ENCODE data around the gene NRAP.
"Not testable (repeated sequence)": the region's sequence is repeated elsewhere in the genome, so short reads cannot be mapped to it uniquely, and the experiment has no call there.

The NRAP gene

GRCh38 chr10:113652456-113652855, 11.4 kb downstream of the NRAP start:
- not testable (repeated sequence) for H3K9me3 ChIP-seq (ENCODE audit: control insufficient read depth, low read length); H3K4me3 ChIP-seq (ENCODE audit: extremely low read depth, insufficient read depth, low read length, poor library complexity, severe bottlenecking); H3K27ac ChIP-seq (ENCODE audit: low read depth, low read length, severe bottlenecking); H3K36me3 ChIP-seq (ENCODE audit: control insufficient read depth, insufficient read depth, low read length)
- H3K4me1 ChIP-seq (ENCODE audit: control insufficient read depth, insufficient read depth, low read length, poor library complexity, severe bottlenecking), result peaks cover 10% of the 10 kb centered on the region
- no CpG with 5 or more reads among the region's 3 CpGs for WGBS, 2 experiments (ENCODE audit: insufficient coverage in 2 of 2)

DNA sequence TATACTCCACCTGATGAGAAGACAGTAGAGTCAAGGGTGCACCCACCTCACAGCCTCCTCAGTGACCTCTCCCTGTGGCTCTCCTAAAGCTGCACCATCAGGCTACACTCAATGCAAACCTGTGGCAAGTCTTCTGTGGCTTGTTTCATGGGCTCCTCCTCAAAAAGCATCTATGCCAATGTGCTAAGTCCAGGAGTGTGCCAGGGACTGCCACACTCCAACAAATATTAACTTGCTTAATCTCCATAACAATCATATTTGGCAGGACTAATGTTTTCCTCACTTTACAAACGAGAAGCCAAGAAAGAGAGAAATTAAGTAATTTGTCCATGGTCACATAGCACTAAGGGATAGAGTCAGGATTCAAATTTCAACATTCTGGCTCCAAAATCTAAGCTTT, 11.9 kb downstream of the NRAP start:
- Histone ChIP-seq H3K4me1 (ENCODE audit: control insufficient read depth, insufficient read depth, low read length, poor library complexity, severe bottlenecking) (peaks cover 10% of the 10 kb centered on the region), H3K4me3 (ENCODE audit: extremely low read depth, insufficient read depth, low read length, poor library complexity, severe bottlenecking) (no peak overlapping the region), H3K36me3 (ENCODE audit: control insufficient read depth, insufficient read depth, low read length) (no peaks in the 10 kb centered on the region), H3K27ac (ENCODE audit: low read depth, low read length, severe bottlenecking) (no peak overlapping the region), H3K9me3 (ENCODE audit: control insufficient read depth, low read length) (no peaks in the 10 kb centered on the region)
- no CpG with 5 or more reads among the region's 1 CpG for WGBS, 2 experiments (ENCODE audit: insufficient coverage in 2 of 2)

- Histone ChIP-seq H3K36me3 (ENCODE audit: control insufficient read depth, insufficient read depth, low read length) (no peaks in the 10 kb centered on the region), H3K4me1 (ENCODE audit: control insufficient read depth, insufficient read depth, low read length, poor library complexity, severe bottlenecking) (peaks cover 10% of the 10 kb centered on the region), H3K4me3 (ENCODE audit: extremely low read depth, insufficient read depth, low read length, poor library complexity, severe bottlenecking) (no peak overlapping the region), H3K27ac (ENCODE audit: low read depth, low read length, severe bottlenecking) (no peak overlapping the region), H3K9me3 (ENCODE audit: control insufficient read depth, low read length) (no peaks in the 10 kb centered on the region)
- no CpG with 5 or more reads among the region's 2 CpGs for WGBS, 2 experiments (ENCODE audit: insufficient coverage in 2 of 2)
These were observed 12.8 kb downstream of the NRAP start for GRCh38 chr10:113651021-113651420.

GRCh38 chr10:113650172-113650571, 13.7 kb downstream of the NRAP start:
- Histone ChIP-seq H3K9me3 (ENCODE audit: control insufficient read depth, low read length) (no peaks in the 10 kb centered on the region), H3K4me3 (ENCODE audit: extremely low read depth, insufficient read depth, low read length, poor library complexity, severe bottlenecking) (no peak overlapping the region), H3K36me3 (ENCODE audit: control insufficient read depth, insufficient read depth, low read length) (no peaks in the 10 kb centered on the region), H3K4me1 (ENCODE audit: control insufficient read depth, insufficient read depth, low read length, poor library complexity, severe bottlenecking) (peaks cover 10% of the 10 kb centered on the region), H3K27ac (ENCODE audit: low read depth, low read length, severe bottlenecking) (no peak overlapping the region)
- 100% methylated on average over 2 of the region's 2 CpGs for WGBS, 2 experiments (ENCODE audit: insufficient coverage in 2 of 2)

GRCh38 chr10:113648478-113648877, 15.4 kb downstream of the NRAP start:
- peaks cover 17% of the 10 kb centered on the region for H3K4me1 ChIP-seq (ENCODE audit: control insufficient read depth, insufficient read depth, low read length, poor library complexity, severe bottlenecking)
- H3K4me3 ChIP-seq (ENCODE audit: extremely low read depth, insufficient read depth, low read length, poor library complexity, severe bottlenecking), result no peak overlapping the region
- no peak overlapping the region for H3K27ac ChIP-seq (ENCODE audit: low read depth, low read length, severe bottlenecking)
- no peaks in the 10 kb centered on the region for H3K9me3 ChIP-seq (ENCODE audit: control insufficient read depth, low read length)
- no peaks in the 10 kb centered on the region for H3K36me3 ChIP-seq (ENCODE audit: control insufficient read depth, insufficient read depth, low read length)
- 52 to 63% methylated on average over 2 of the region's 3 CpGs for WGBS, 2 experiments (ENCODE audit: insufficient coverage in 2 of 2)

DNA sequence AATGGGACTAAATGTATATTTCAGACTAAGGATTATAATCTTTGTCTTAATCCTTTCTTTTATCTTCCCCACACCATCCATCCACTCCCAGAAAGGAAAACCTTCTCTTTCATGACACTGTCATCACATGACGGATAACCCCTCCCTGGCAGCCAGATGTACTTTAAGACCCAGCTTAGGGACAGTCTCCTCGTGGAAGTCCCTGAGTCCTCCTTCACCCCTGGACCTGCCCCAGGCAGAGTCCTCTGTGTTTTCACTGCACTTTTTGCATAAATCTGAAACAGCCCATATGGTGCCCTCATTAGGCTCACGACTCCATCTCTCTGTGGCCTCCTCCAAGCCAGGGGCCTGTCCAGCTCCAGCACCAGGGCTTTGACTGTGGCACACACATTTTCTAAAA, 16.0 kb downstream of the NRAP start:
- WGBS, 2 experiments (ENCODE audit: insufficient coverage in 2 of 2), result 74 to 86% methylated on average over 3 of the region's 3 CpGs
- peaks cover 17% of the 10 kb centered on the region for H3K4me1 ChIP-seq (ENCODE audit: control insufficient read depth, insufficient read depth, low read length, poor library complexity, severe bottlenecking)
- no peaks in the 10 kb centered on the region for H3K36me3 ChIP-seq (ENCODE audit: control insufficient read depth, insufficient read depth, low read length)
- H3K9me3 ChIP-seq (ENCODE audit: control insufficient read depth, low read length), result no peaks in the 10 kb centered on the region
- no peak overlapping the region for H3K4me3 ChIP-seq (ENCODE audit: extremely low read depth, insufficient read depth, low read length, poor library complexity, severe bottlenecking)
- H3K27ac ChIP-seq (ENCODE audit: low read depth, low read length, severe bottlenecking), result no peak overlapping the region

DNA sequence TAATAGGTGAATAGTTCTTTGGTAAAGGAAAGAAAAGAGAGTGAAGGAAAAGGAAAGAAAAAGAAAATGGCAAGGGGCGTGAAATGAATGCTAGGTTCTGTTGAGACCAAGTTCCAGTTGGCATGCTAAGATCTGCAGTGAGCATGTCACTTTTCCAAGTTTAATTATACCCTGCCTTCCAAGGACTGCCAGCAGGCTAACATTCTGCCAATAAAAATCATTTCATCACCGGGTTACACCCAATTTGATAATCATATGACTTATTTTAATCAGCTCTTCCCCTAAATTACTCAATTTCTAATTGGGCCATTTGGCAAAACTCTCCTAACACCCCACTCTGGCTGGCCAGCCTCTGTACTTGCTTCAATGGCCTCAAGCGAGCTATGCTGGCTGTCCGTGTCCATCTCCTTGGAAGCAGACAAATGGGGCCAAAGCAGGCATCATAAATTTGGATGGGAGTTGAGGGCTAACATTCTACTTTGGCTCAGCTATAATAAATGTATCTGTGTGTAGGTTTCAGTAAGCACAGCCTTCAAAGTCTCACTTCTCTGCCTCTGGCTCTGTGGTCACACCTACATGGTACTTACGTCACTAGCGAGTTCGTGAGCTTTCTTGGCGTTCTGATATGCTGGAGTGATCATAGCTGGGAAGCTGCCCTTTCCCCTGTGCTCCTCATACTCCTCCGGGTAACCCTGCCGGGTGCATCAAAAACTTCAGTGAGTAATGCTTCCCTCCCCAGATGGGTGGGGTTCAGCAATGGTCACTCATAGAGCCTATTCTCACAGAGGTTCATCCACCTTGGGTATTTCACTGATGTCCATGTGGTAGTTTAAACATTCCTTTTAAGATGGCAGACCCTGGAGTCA, 17.3 kb downstream of the NRAP start:
- Histone ChIP-seq H3K4me1 (ENCODE audit: control insufficient read depth, insufficient read depth, low read length, poor library complexity, severe bottlenecking) (peaks cover 17% of the 10 kb centered on the region), H3K4me3 (ENCODE audit: extremely low read depth, insufficient read depth, low read length, poor library complexity, severe bottlenecking) (no peak overlapping the region), H3K9me3 (ENCODE audit: control insufficient read depth, low read length) (no peaks in the 10 kb centered on the region), H3K27ac (ENCODE audit: low read depth, low read length, severe bottlenecking) (no peak overlapping the region), H3K36me3 (ENCODE audit: control insufficient read depth, insufficient read depth, low read length) (no peaks in the 10 kb centered on the region)
- 97% methylated on average over 7 to 8 of the region's 10 CpGs for WGBS, 2 experiments (ENCODE audit: insufficient coverage in 2 of 2)

- Histone ChIP-seq H3K4me3 (ENCODE audit: extremely low read depth, insufficient read depth, low read length, poor library complexity, severe bottlenecking) (no peak overlapping the region), H3K36me3 (ENCODE audit: control insufficient read depth, insufficient read depth, low read length) (no peaks in the 10 kb centered on the region), H3K27ac (ENCODE audit: low read depth, low read length, severe bottlenecking) (peak overlapping the region; percentile 76), H3K4me1 (ENCODE audit: control insufficient read depth, insufficient read depth, low read length, poor library complexity, severe bottlenecking) (peaks cover 17% of the 10 kb centered on the region), H3K9me3 (ENCODE audit: control insufficient read depth, low read length) (no peaks in the 10 kb centered on the region)
- 54 to 70% methylated on average over 3 of the region's 7 CpGs for WGBS, 2 experiments (ENCODE audit: insufficient coverage in 2 of 2)
These were observed 19.4 kb downstream of the NRAP start for GRCh38 chr10:113644185-113645120.

DNA sequence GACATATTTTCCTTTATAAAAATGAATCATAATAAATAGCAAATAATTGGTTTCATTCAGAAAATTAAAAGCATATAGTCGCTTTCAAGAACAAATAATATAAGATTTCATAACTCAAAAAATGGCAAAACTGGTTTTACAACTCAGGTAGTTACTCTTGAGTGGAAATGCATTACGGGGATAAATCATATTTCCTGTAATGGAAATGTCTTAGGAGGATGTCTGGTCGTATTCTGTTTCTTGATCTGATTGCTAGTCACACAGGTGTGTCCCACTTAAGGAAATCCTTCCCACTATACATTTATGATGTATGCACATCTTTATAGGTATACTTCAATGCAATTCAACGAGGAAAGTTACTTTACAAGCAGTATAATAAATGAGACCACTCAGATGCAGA, 20.7 kb downstream of the NRAP start:
- Histone ChIP-seq H3K9me3 (ENCODE audit: control insufficient read depth, low read length) (no peaks in the 10 kb centered on the region), H3K27ac (ENCODE audit: low read depth, low read length, severe bottlenecking) (no peak overlapping the region), H3K4me1 (ENCODE audit: control insufficient read depth, insufficient read depth, low read length, poor library complexity, severe bottlenecking) (peaks cover 11% of the 10 kb centered on the region), H3K4me3 (ENCODE audit: extremely low read depth, insufficient read depth, low read length, poor library complexity, severe bottlenecking) (no peak overlapping the region), H3K36me3 (ENCODE audit: control insufficient read depth, insufficient read depth, low read length) (no peaks in the 10 kb centered on the region)
- 100% methylated on average over 1 of the region's 4 CpGs; no CpG with 5 or more reads in 1 of the 2 experiments for WGBS, 2 experiments (ENCODE audit: insufficient coverage in 2 of 2)

DNA sequence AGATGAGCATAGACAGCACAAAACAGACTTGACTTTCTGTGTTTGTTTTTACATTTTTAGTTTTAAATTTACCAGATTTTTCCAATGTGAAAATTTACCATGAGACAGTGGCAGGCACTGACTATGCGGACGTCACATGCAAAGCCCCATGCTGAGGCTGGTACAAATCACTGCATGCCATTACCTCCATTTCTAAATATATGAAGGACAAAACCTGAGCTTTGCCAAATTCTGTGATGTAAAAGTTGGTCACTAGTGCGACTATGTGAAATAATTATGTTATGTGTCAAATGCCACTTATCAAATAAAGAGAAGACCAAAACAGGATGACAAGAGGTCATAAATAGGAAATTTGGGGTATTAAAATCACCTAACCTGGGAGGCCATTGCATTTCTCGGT, 22.1 kb downstream of the NRAP start:
- Histone ChIP-seq H3K4me1 (ENCODE audit: control insufficient read depth, insufficient read depth, low read length, poor library complexity, severe bottlenecking) (peaks cover 7% of the 10 kb centered on the region), H3K27ac (ENCODE audit: low read depth, low read length, severe bottlenecking) (no peak overlapping the region), H3K9me3 (ENCODE audit: control insufficient read depth, low read length) (no peaks in the 10 kb centered on the region), H3K4me3 (ENCODE audit: extremely low read depth, insufficient read depth, low read length, poor library complexity, severe bottlenecking) (no peak overlapping the region), H3K36me3 (ENCODE audit: control insufficient read depth, insufficient read depth, low read length) (no peaks in the 10 kb centered on the region)
- WGBS, 2 experiments (ENCODE audit: insufficient coverage in 2 of 2), result 58% methylated on average over 3 of the region's 4 CpGs; no CpG with 5 or more reads in 1 of the 2 experiments

Measured in mesodermal cell (in vitro differentiated cells).